Measurements from ENCODE around the gene TNPO3.

DNA sequence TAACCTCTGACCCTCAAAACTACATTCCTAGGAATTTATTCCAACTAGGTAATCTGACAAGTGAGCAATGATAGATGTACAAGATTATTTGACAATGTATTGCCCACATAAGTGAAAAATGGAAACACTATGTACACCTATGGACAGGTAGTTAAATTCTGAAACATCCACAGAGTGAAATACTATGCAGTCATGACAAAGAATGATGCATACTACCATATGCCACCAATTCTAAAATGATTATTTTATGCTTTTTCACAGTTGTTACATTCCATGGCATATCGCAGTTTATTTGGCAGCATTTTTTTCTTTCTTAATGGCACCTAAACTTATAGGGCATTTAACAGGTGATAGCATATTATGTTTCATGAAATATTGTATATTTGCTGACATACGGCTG, 20.1 kb upstream of the TNPO3 start:
- TF ChIP-seq, protein P1, sequence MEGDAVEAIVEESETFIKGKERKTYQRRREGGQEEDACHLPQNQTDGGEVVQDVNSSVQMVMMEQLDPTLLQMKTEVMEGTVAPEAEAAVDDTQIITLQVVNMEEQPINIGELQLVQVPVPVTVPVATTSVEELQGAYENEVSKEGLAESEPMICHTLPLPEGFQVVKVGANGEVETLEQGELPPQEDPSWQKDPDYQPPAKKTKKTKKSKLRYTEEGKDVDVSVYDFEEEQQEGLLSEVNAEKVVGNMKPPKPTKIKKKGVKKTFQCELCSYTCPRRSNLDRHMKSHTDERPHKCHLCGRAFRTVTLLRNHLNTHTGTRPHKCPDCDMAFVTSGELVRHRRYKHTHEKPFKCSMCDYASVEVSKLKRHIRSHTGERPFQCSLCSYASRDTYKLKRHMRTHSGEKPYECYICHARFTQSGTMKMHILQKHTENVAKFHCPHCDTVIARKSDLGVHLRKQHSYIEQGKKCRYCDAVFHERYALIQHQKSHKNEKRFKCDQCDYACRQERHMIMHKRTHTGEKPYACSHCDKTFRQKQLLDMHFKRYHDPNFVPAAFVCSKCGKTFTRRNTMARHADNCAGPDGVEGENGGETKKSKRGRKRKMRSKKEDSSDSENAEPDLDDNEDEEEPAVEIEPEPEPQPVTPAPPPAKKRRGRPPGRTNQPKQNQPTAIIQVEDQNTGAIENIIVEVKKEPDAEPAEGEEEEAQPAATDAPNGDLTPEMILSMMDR (conservative IDR thresholded peaks at IDR 0.05; ENCODE audit: low read depth, low read length): no peak
- TF ChIP-seq MAFK (IDR thresholded peaks at IDR 0.05; ENCODE audit: low read depth, low read length): no peak
- no peak for TF ChIP-seq RAD21 (IDR thresholded peaks at IDR 0.05; ENCODE audit: low read length)
- TF ChIP-seq RFX5 (IDR thresholded peaks at IDR 0.05; ENCODE audit: low read depth, low read length): no peak
- TF ChIP-seq CEBPB (IDR thresholded peaks at IDR 0.05; ENCODE audit: low read depth, low read length): no peak
- no peak for TF ChIP-seq POLR2A (IDR thresholded peaks at IDR 0.05; ENCODE audit: low read depth, low read length)
- no peak for TF ChIP-seq SMC3 (IDR thresholded peaks at IDR 0.05; ENCODE audit: low read depth, low read length)
- no peak for TF ChIP-seq RCOR1 (IDR thresholded peaks at IDR 0.05; ENCODE audit: insufficient replicate concordance, low read length)
- no peak for TF ChIP-seq BHLHE40 (IDR thresholded peaks at IDR 0.05; ENCODE audit: low read depth, low read length)
- TF ChIP-seq, protein P2, sequence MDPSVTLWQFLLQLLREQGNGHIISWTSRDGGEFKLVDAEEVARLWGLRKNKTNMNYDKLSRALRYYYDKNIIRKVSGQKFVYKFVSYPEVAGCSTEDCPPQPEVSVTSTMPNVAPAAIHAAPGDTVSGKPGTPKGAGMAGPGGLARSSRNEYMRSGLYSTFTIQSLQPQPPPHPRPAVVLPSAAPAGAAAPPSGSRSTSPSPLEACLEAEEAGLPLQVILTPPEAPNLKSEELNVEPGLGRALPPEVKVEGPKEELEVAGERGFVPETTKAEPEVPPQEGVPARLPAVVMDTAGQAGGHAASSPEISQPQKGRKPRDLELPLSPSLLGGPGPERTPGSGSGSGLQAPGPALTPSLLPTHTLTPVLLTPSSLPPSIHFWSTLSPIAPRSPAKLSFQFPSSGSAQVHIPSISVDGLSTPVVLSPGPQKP (IDR thresholded peaks at IDR 0.05; ENCODE audit: borderline replicate concordance, low read depth, low read length): no peak
- TF ChIP-seq FOS (IDR thresholded peaks at IDR 0.05; ENCODE audit: low read depth, low read length): no peak
